ENCODE measurements around the gene CPNE4.

The CPNE4 gene

GRCh38 chr3:131881777-131882176 lies 153.0 kb downstream of the CPNE4 start:
- DNase-seq (ENCODE audit: low read depth), result no peak

GRCh38 chr3:131880948-131881347 lies 153.9 kb downstream of the CPNE4 start:
- no peak for DNase-seq (ENCODE audit: low read depth)

GRCh38 chr3:131868203-131868602 lies 166.6 kb downstream of the CPNE4 start:
- DNase-seq (ENCODE audit: low read depth), result no peak

- no peak for DNase-seq (ENCODE audit: low read depth)
Observed at GRCh38 chr3:131856171-131856570, 178.6 kb downstream of the CPNE4 start.

GRCh38 chr3:131850223-131850622 lies 184.6 kb downstream of the CPNE4 start:
- no peak for DNase-seq (ENCODE audit: low read depth)

GRCh38 chr3:131849616-131850015 lies 185.2 kb downstream of the CPNE4 start:
- no peak for DNase-seq (ENCODE audit: low read depth)

- DNase-seq (ENCODE audit: low read depth), result no peak
Observed at GRCh38 chr3:131847966-131848510, 186.8 kb downstream of the CPNE4 start.

GRCh38 chr3:131846296-131846924 lies 188.4 kb downstream of the CPNE4 start:
- no peak for DNase-seq (ENCODE audit: low read depth)

GRCh38 chr3:131843174-131843573 lies 191.6 kb downstream of the CPNE4 start:
- no peak for DNase-seq (ENCODE audit: low read depth)

GRCh38 chr3:131840156-131840797 lies 194.5 kb downstream of the CPNE4 start:
- no peak for DNase-seq (ENCODE audit: low read depth)

GRCh38 chr3:131835906-131836305 lies 198.9 kb downstream of the CPNE4 start:
- DNase-seq (ENCODE audit: low read depth), result no peak

GRCh38 chr3:131831608-131832007 lies 203.2 kb downstream of the CPNE4 start:
- no peak for DNase-seq (ENCODE audit: low read depth)

GRCh38 chr3:131821191-131821762 lies 213.5 kb downstream of the CPNE4 start:
- DNase-seq (ENCODE audit: low read depth), result no peak

- DNase-seq (ENCODE audit: low read depth), result no peak
Observed at GRCh38 chr3:131819381-131820055, 215.3 kb downstream of the CPNE4 start.

GRCh38 chr3:131812433-131812832 lies 222.4 kb downstream of the CPNE4 start:
- no peak for DNase-seq (ENCODE audit: low read depth)

GRCh38 chr3:131811481-131811880 lies 223.3 kb downstream of the CPNE4 start:
- DNase-seq (ENCODE audit: low read depth), result no peak

GRCh38 chr3:131807822-131808221 lies 227.0 kb downstream of the CPNE4 start:
- no peak for DNase-seq (ENCODE audit: low read depth)

- no peak for DNase-seq (ENCODE audit: low read depth)
Observed at GRCh38 chr3:131806736-131807135, 228.1 kb downstream of the CPNE4 start.

- no peak for DNase-seq (ENCODE audit: low read depth)
Observed at GRCh38 chr3:131804565-131805133, 230.2 kb downstream of the CPNE4 start.

GRCh38 chr3:131803113-131803512 lies 231.7 kb downstream of the CPNE4 start:
- no peak for DNase-seq (ENCODE audit: low read depth)

- DNase-seq (ENCODE audit: low read depth), result no peak
Observed at GRCh38 chr3:131802029-131802428, 232.8 kb downstream of the CPNE4 start.

GRCh38 chr3:131801566-131801965 lies 233.2 kb downstream of the CPNE4 start:
- DNase-seq (ENCODE audit: low read depth), result no peak

Data from T-helper 22 cell (primary cell).